H1 (cell line): ENCODE results near the gene MRRF. TPM values are rescaled to one million over a fixed set of nuclear protein-coding genes. Genes with fewer than 3 reads are reported as not detected.

Source experiments
- CTCF ChIA-PET: fragments of 300-600 bp; sonication (Branson Sonifier 250); formaldehyde crosslinking; loops from one replicate; lab custom pipeline; 2021; ENCODE audit not compliant: partially characterized antibody; lab: Charles Lee
- POLR2A ChIA-PET: fragments of 300-600 bp; sonication (Branson Sonifier 250); formaldehyde crosslinking; loops from one replicate; lab custom pipeline; 2021; ENCODE audit warnings: inconsistent platforms; ENCODE audit not compliant: partially characterized antibody; lab: Charles Lee
- DNase-seq, 2 experiments: peaks; one replicate each; pipeline versions ENCODE4 v3.0.0 to v3.0.0-alpha.2; 2010 to 2022; ENCODE audit warnings: low spot score in 2 of 2, low read depth in 1 of 2, mixed read lengths in 1 of 2
- FAIRE-seq: peaks from 2 replicates; lab custom pipeline; 2011; peaks lifted over from hg19 to GRCh38; lab: Jason Lieb, UNC
- H2AFZ ChIP-seq: 2 replicates; pipeline ENCODE4 v1.8.1; 2012; ENCODE audit warnings: low read length, inconsistent platforms
- H2AK5ac ChIP-seq: 2 replicates; pipeline ENCODE4 v1.6.1; 2013; ENCODE audit warnings: low read depth, low read length
- H2BK120ac ChIP-seq: replicated peaks from 2 replicates; pipeline ENCODE3; 2013; ENCODE audit warnings: low read depth, low read length, inconsistent platforms
- H2BK12ac ChIP-seq: 2 replicates; pipeline ENCODE4 v1.6.1; 2013; ENCODE audit warnings: low read depth, low read length
- H2BK15ac ChIP-seq: 2 replicates; pipeline ENCODE4 v1.6.1; 2013; ENCODE audit warnings: low read length
- H2BK20ac ChIP-seq: 2 replicates; pipeline ENCODE4 v1.6.1; 2013; ENCODE audit warnings: low read length
- H2BK5ac ChIP-seq: 2 replicates; pipeline ENCODE4 v1.6.1; 2013; ENCODE audit warnings: low read depth, low read length
- H3K14ac ChIP-seq: 2 replicates; pipeline ENCODE4 v1.6.1; 2013; ENCODE audit warnings: inconsistent platforms; ENCODE audit not compliant: insufficient read length
- H3K18ac ChIP-seq: 2 replicates; pipeline ENCODE4 v1.6.1; 2013; ENCODE audit warnings: low read length; ENCODE audit errors: extremely low read depth
- H3K23ac ChIP-seq: 2 replicates; pipeline ENCODE4 v1.6.1; 2013; ENCODE audit warnings: inconsistent platforms; ENCODE audit not compliant: insufficient read length
- H3K23me2 ChIP-seq: 2 replicates; pipeline ENCODE4 v1.6.1; 2013; ENCODE audit warnings: low read depth, low read length
- H3K27ac ChIP-seq: 2 replicates; pipeline ENCODE4 v1.6.1; 2011; ENCODE audit warnings: low read depth, low read length, inconsistent platforms
- H3K27me3 ChIP-seq, 4 experiments: replicated peaks in 1 of 4; 1 replicate in 1 of 4; 2 replicates in 3 of 4; pipeline versions ENCODE4 v1.6.1 to v1.8.1; 2011 to 2013; ENCODE audit warnings: low read length in 3 of 4, mild to moderate bottlenecking in 3 of 4, inconsistent platforms in 2 of 4, mixed read lengths in 2 of 4, moderate library complexity in 1 of 4; ENCODE audit not compliant: control insufficient read depth in 3 of 4, insufficient read depth in 3 of 4; ENCODE audit errors: extremely low read depth in 1 of 4
- H3K36me3 ChIP-seq, 4 experiments: 2 replicates each; pipeline versions ENCODE4 v1.6.1 to v1.8.1; 2011 to 2013; ENCODE audit warnings: mild to moderate bottlenecking in 4 of 4, low read length in 3 of 4, moderate library complexity in 2 of 4, control low read depth in 1 of 4, inconsistent platforms in 1 of 4; ENCODE audit not compliant: insufficient read depth in 4 of 4, control insufficient read depth in 2 of 4
- H3K4ac ChIP-seq: replicated peaks from 2 replicates; pipeline ENCODE3; 2013; ENCODE audit warnings: low read length, low read depth, mixed read lengths, inconsistent platforms; ENCODE audit not compliant: insufficient read length
- H3K4me1 ChIP-seq, 4 experiments: replicated peaks in 1 of 4; 1 replicate in 1 of 4; 2 replicates in 3 of 4; pipeline versions ENCODE4 v1.6.1 to v1.8.1; 2011 to 2013; ENCODE audit warnings: low read length in 3 of 4, inconsistent platforms in 2 of 4, mixed read lengths in 1 of 4; ENCODE audit not compliant: insufficient read depth in 4 of 4, control insufficient read depth in 3 of 4
- H3K4me2 ChIP-seq, 2 experiments: 2 replicates each; pipeline versions ENCODE4 v1.6.1 to v1.8.1; 2011 to 2013; ENCODE audit warnings: low read depth in 2 of 2, low read length in 2 of 2, control low read depth in 1 of 2, inconsistent platforms in 1 of 2, mild to moderate bottlenecking in 1 of 2; ENCODE audit not compliant: insufficient read depth in 1 of 2
- H3K4me3 ChIP-seq, 4 experiments: fragments of 200-600, 300-600 bp in 1 of 4; sonication (generic), shearing (Covaris generic), sonication (Bioruptor Twin) in 1 of 4; 2 replicates each; pipeline versions ENCODE4 v1.5.1 to v1.8.1; 2011 to 2016; ENCODE audit warnings: low read length in 4 of 4, low read depth in 3 of 4, control low read depth in 2 of 4, inconsistent platforms in 2 of 4, mild to moderate bottlenecking in 2 of 4, mixed read lengths in 1 of 4, moderate library complexity in 1 of 4; ENCODE audit not compliant: insufficient read depth in 2 of 4; ENCODE audit errors: extremely low read depth in 1 of 4
- H3K56ac ChIP-seq: replicated peaks from 2 replicates; pipeline ENCODE3; 2013; ENCODE audit warnings: low read depth, mild to moderate bottlenecking, mixed read lengths, low read length, inconsistent platforms; ENCODE audit not compliant: insufficient read length
- H3K79me1 ChIP-seq: 2 replicates; pipeline ENCODE4 v1.6.1; 2013; ENCODE audit warnings: low read depth, low read length, control low read depth
- H3K79me2 ChIP-seq, 2 experiments: 2 replicates each; pipeline versions ENCODE4 v1.6.1 to v1.8.1; 2012 to 2013; ENCODE audit warnings: low read length in 2 of 2, mild to moderate bottlenecking in 2 of 2, inconsistent platforms in 1 of 2; ENCODE audit not compliant: insufficient read depth in 2 of 2, control insufficient read depth in 1 of 2
- H3K9ac ChIP-seq, 4 experiments: replicated peaks in 1 of 4; 1 replicate in 1 of 4; 2 replicates in 3 of 4; pipeline versions ENCODE4 v1.6.1 to v1.8.1; 2011 to 2013; ENCODE audit warnings: low read depth in 3 of 4, low read length in 3 of 4, control low read depth in 2 of 4, mild to moderate bottlenecking in 2 of 4, moderate library complexity in 2 of 4, inconsistent platforms in 1 of 4; ENCODE audit errors: extremely low read depth in 1 of 4
- H3K9me3 ChIP-seq, 2 experiments: 2 replicates each; pipeline versions ENCODE4 v1.6.1 to v1.8.1; 2012 to 2013; ENCODE audit warnings: mild to moderate bottlenecking in 2 of 2, moderate library complexity in 2 of 2, control low read depth in 1 of 2, inconsistent platforms in 1 of 2, low read depth in 1 of 2, low read length in 1 of 2, mixed read lengths in 1 of 2; ENCODE audit not compliant: insufficient read depth in 2 of 2
- H4K20me1 ChIP-seq, 2 experiments: replicated peaks in 1 of 2; 2 replicates each; pipeline versions ENCODE3 to v1.8.1; 2011 to 2013; ENCODE audit warnings: inconsistent platforms in 2 of 2, low read length in 2 of 2, mild to moderate bottlenecking in 1 of 2; ENCODE audit not compliant: insufficient read depth in 2 of 2, control insufficient read depth in 1 of 2
- H4K5ac ChIP-seq: 2 replicates; pipeline ENCODE4 v1.6.1; 2013; ENCODE audit warnings: low read length, low read depth, mixed read lengths, inconsistent platforms; ENCODE audit not compliant: insufficient read length
- H4K8ac ChIP-seq: 2 replicates; pipeline ENCODE4 v1.8.0; 2013; ENCODE audit warnings: mild to moderate bottlenecking, moderate library complexity, low read length, inconsistent platforms; ENCODE audit not compliant: insufficient read depth; ENCODE audit errors: extremely low read depth
- H4K91ac ChIP-seq: replicated peaks from 2 replicates; pipeline ENCODE3; 2013; ENCODE audit warnings: low read length, mixed read lengths, inconsistent platforms; ENCODE audit not compliant: insufficient read length
- NRF1 ChIP-seq: IDR thresholded peaks from 2 replicates; pipeline ENCODE4 v1.6.1; 2011; ENCODE audit warnings: mild to moderate bottlenecking, low read depth, low read length, improper control_type of control experiment
- POLR2A ChIP-seq, 2 experiments: IDR thresholded peaks; 1 replicate in 1 of 2; 2 replicates in 1 of 2; pipeline ENCODE4 v1.6.1; 2011; ENCODE audit warnings: low read depth in 2 of 2, low read length in 2 of 2, mild to moderate bottlenecking in 2 of 2; ENCODE audit errors: control extremely low read depth in 1 of 2
- RBBP5 ChIP-seq: IDR thresholded peaks from 2 replicates; pipeline ENCODE4 v1.7.1; 2012; ENCODE audit warnings: low read depth, mild to moderate bottlenecking, inconsistent platforms, low read length, moderate library complexity, borderline replicate concordance
- SUZ12 ChIP-seq: fragments of 200-600 bp; sonication (generic); IDR thresholded peaks from 2 replicates; pipeline ENCODE4 v1.6.1; 2012; ENCODE audit warnings: mild to moderate bottlenecking, inconsistent platforms, low read length, moderate library complexity, mixed read lengths
- TAF7 ChIP-seq: optimal IDR thresholded peaks from 2 replicates; pipeline ENCODE3; 2011; ENCODE audit warnings: low read depth, mild to moderate bottlenecking, inconsistent platforms, low read length, moderate library complexity, borderline replicate concordance
- WGBS, 2 experiments: shearing (Covaris generic) in 1 of 2; methylation state at CpG; one replicate each; pipeline versions ENCODE4 v1.1.6 to v1.1.7; 2013 to 2015; ENCODE audit warnings: low lambda C conversion rate in 2 of 2, mixed read lengths in 2 of 2, inconsistent platforms in 1 of 2, low coverage in 1 of 2, missing lambda C conversion rate in 1 of 2; ENCODE audit not compliant: insufficient replicate concordance in 2 of 2, insufficient coverage in 1 of 2, insufficient read length in 1 of 2; ENCODE audit errors: extremely low coverage in 1 of 2, missing lambda C conversion rate in 1 of 2; 5-methylcytosine and 5-hydroxymethylcytosine counted together
- polyA plus RNA-seq, 7 experiments: library from polyadenylated mRNA; depleted of rRNA in 3 of 7; stranded (reverse) in 5 of 7; unstranded in 2 of 7; fragments of >200 nt in 5 of 7; fragments of 200-250 nt in 2 of 7; gene quantifications; 1 replicate in 5 of 7; 2 replicates in 1 of 7; 4 replicates in 1 of 7; pipeline versions ENCODE4 v1.2.1 to v1.2.3, GENCODE V29; 2011 to 2013; ENCODE audit warnings: missing spikeins in 2 of 7, mixed read lengths in 2 of 7
- total RNA-seq: library from RNA; stranded (reverse); fragmentation: NEBNext Ultra II Directional; extraction: Animal tissue kit (Norgen Biotek cat#: 25700); gene quantifications from 2 replicates; pipeline ENCODE4 v1.2.1, GENCODE V29; 2021
- TF ChIP-seq, protein P1 (sequence below): IDR thresholded peaks from 2 replicates; pipeline ENCODE4 v1.6.1; 2011; ENCODE audit warnings: low read depth, mild to moderate bottlenecking, low read length; ENCODE audit not compliant: insufficient read depth

MRRF gene
- total and polyA plus RNA-seq, 2 of the 8 experiments (the other 6 are each of a cell fraction or from before 2014, with no cell fraction given): 29.4 to 47.8 TPM

GRCh38 chr9:122222791-122223190 lies 41.9 kb upstream of the MRRF start:
- DNase-seq (peak in 1 of 2 experiments; percentile 45), FAIRE-seq (no peak)
- ChIA-PET POLR2A (interaction anchor here (0.6 kb wide), 1 partner anchor 612 kb away, joined by 4 read pairs; no protein-coding TSS in a partner anchor), CTCF (interaction anchor here (0.6 to 4.6 kb wide), 13 partner anchors 9 to 1126 kb away, joined by 3 to 26 read pairs (median 4); partner anchors contain the start of genes MORN5 and NDUFA8)
- Histone ChIP-seq H3K9me3 (no peaks in the 10 kb centered on the region), H3K27me3 (peaks cover 93 to 100% (median 99%) of the 10 kb centered on the region in 4 experiments), H3K4me2 (no peak overlapping the region), H4K91ac (no peak overlapping the region), H4K8ac (no peak overlapping the region), H2BK20ac (no peak overlapping the region), H2BK120ac (no peak overlapping the region), H3K18ac (no peak overlapping the region), H3K14ac (no peak overlapping the region), H3K36me3 (no peaks in the 10 kb centered on the region; a peak in 1 of 8 replicates), H4K5ac (no peak overlapping the region), H3K4me1 (peaks cover 5 to 60% (median 41%) of the 10 kb centered on the region in 4 experiments), H2AK5ac (no peak overlapping the region; the same call in 1 of the 2 replicates), H3K4me3 (no peak overlapping the region), H4K20me1 (peaks cover 20 to 40% of the 10 kb centered on the region in 2 experiments), H3K23ac (no peak overlapping the region), H3K56ac (no peak overlapping the region), H3K23me2 (peaks cover 24% of the 10 kb centered on the region; the same call in 1 of the 2 replicates), H3K79me2 (no peaks in the 10 kb centered on the region), H2BK12ac (no peak overlapping the region; the same call in 1 of the 2 replicates), H3K4ac (no peak overlapping the region), H2AFZ (no peak overlapping the region), H2BK5ac (no peak overlapping the region), H3K27ac (no peak overlapping the region), H2BK15ac (no peak overlapping the region), H3K9ac (no peak overlapping the region), H3K79me1 (no peaks in the 10 kb centered on the region)
- TF ChIP-seq RBBP5 (no peak), SUZ12 (no peak), POLR2A (IDR thresholded peaks at IDR 0.05; ENCODE audit: control extremely low read depth in 1 of 2, low read depth in 2 of 2, low read length in 2 of 2) (no peak), TAF7 (no peak), NRF1 (no peak)
- TF ChIP-seq, protein P1, sequence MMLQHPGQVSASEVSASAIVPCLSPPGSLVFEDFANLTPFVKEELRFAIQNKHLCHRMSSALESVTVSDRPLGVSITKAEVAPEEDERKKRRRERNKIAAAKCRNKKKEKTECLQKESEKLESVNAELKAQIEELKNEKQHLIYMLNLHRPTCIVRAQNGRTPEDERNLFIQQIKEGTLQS: no peak
- WGBS, 2 experiments: 34% methylated on average over 5 of the region's 5 CpGs; no CpG with 5 or more reads in 1 of the 2 experiments
